Fibroblast of mammary gland (primary cell): Measurements from ENCODE around the gene RWDD4.

ENCODE experiments used
- DNase-seq: peaks from one replicate; pipeline ENCODE4 v3.0.0-alpha.2; 2010; ENCODE audit warnings: low read depth
- H3K4me3 ChIP-seq: 2 replicates; pipeline ENCODE4 v1.5.1; 2011; ENCODE audit warnings: low read depth, mild to moderate bottlenecking, low read length, moderate library complexity; ENCODE audit not compliant: control insufficient read depth
- TF ChIP-seq, protein P1 (sequence below): conservative IDR thresholded peaks from 2 replicates; pipeline ENCODE4 v1.5.1; 2011; ENCODE audit warnings: low read depth, low read length, inconsistent platforms; ENCODE audit not compliant: control insufficient read depth, insufficient read depth

RWDD4 gene

GRCh38 chr4:183659029-183659871 lies at the start of gene RWDD4, which contains the start of gene TRAPPC11:
TSS of gene RWDD4 (minus strand) at chr4:183659185. CDS start at chr4:183658952, 233 bp downstream.
TSS of gene TRAPPC11 (plus strand) at chr4:183659293. CDS start at chr4:183663868, 4,575 bp downstream.
- peak within 1 kb of the TSS; percentile 90 for H3K4me3 ChIP-seq
- TF ChIP-seq, protein P1, sequence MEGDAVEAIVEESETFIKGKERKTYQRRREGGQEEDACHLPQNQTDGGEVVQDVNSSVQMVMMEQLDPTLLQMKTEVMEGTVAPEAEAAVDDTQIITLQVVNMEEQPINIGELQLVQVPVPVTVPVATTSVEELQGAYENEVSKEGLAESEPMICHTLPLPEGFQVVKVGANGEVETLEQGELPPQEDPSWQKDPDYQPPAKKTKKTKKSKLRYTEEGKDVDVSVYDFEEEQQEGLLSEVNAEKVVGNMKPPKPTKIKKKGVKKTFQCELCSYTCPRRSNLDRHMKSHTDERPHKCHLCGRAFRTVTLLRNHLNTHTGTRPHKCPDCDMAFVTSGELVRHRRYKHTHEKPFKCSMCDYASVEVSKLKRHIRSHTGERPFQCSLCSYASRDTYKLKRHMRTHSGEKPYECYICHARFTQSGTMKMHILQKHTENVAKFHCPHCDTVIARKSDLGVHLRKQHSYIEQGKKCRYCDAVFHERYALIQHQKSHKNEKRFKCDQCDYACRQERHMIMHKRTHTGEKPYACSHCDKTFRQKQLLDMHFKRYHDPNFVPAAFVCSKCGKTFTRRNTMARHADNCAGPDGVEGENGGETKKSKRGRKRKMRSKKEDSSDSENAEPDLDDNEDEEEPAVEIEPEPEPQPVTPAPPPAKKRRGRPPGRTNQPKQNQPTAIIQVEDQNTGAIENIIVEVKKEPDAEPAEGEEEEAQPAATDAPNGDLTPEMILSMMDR = no peak

GRCh38 chr4:183702492-183702891 lies 43.5 kb upstream of the RWDD4 start:
- TF ChIP-seq, protein P1 = no peak
- H3K4me3 ChIP-seq = no peak overlapping the region
- DNase-seq = no peak

More at GRCh38 chr4:183659029-183659871, at the start of gene RWDD4, which contains the start of gene TRAPPC11:
- DNase-seq = peak; percentile 99

GRCh38 chr4:183700407-183700806 lies 41.4 kb upstream of the RWDD4 start:
- DNase-seq = no peak
- TF ChIP-seq, protein P1 = no peak
- no peak overlapping the region for H3K4me3 ChIP-seq

DNA sequence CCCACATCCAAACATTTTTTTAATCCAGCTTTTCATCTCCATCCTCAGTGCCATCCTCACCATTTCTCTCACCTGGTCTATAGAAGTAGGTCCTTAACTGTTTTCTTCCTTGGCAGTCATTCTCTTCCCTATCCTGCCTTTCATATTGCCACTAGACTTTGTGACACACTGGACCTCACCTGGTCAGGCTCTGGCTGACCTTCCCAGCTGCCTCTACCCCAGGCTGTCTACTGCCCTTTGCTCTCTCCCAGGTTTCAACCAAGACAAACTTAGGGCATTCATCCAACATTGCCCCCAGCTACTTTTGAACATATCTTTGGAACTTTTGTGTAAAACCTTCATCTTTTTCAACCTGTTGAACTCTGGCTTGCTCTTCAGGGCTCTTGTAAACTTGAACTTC lies 39.9 kb upstream of the RWDD4 start:
- TF ChIP-seq, protein P1 = no peak
- H3K4me3 ChIP-seq = no peak overlapping the region
- no peak for DNase-seq

GRCh38 chr4:183691897-183692296 lies 32.9 kb upstream of the RWDD4 start:
- TF ChIP-seq, protein P1 = no peak
- H3K4me3 ChIP-seq = no peak overlapping the region
- no peak for DNase-seq

DNA sequence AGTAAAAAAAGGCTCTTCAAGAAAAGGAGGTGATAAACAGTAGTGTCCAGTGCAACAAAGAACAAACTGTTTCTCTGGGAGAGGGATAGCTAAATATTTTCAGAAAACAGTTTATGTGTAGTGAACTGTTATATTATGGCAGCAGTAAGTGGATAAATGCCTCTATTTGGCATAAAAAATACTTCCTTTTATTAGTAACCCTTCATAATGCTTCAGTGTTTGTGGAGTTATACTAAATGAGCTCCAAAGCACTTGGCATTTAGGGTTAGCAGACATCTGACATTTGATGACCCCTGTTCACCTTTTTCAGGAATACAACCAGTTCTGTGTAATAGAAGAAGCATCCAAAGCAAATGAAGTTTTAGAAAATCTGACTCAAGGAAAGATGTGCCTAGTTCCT lies 32.0 kb upstream of the RWDD4 start:
- no peak overlapping the region for H3K4me3 ChIP-seq
- TF ChIP-seq, protein P1 = no peak
- DNase-seq = no peak

GRCh38 chr4:183688216-183688615 lies 29.2 kb upstream of the RWDD4 start:
- H3K4me3 ChIP-seq = no peak overlapping the region
- TF ChIP-seq, protein P1 = no peak
- no peak for DNase-seq
